NT2/D1 (cell line): Measurements from ENCODE around the gene KCNQ1.
"Not testable (repeated sequence)": the region's sequence is repeated elsewhere in the genome, so short reads cannot be mapped to it uniquely, and the experiment has no call there.

Experiments used
- SUZ12 ChIP-seq: IDR thresholded peaks from 2 replicates; pipeline ENCODE4 v1.6.1; 2011; ENCODE audit not compliant: insufficient read length, insufficient read depth; ENCODE audit errors: extremely low read depth
- YY1 ChIP-seq: IDR thresholded peaks from 2 replicates; pipeline ENCODE4 v1.6.1; 2011; ENCODE audit not compliant: insufficient read length, insufficient read depth

GRCh38 chr11:2497951-2498350 is 53.1 kb downstream of the KCNQ1 start:
- not testable (repeated sequence) for TF ChIP-seq SUZ12, YY1
